ENCODE data around the gene PPIP5K2. TPM values are rescaled to one million over a fixed set of nuclear protein-coding genes. Genes with fewer than 3 reads are reported as not detected.
"Not testable (repeated sequence)": the region's sequence is repeated elsewhere in the genome, so short reads cannot be mapped to it uniquely, and the experiment has no call there.

PPIP5K2 gene
- total and polyA plus RNA-seq, 12 donors: 16.1 to 86.5 (median 45.9) TPM

GRCh38 chr5:103186152-103186551 lies 66.1 kb downstream of the PPIP5K2 start:
- no peak overlapping the region for H3K4me3 ChIP-seq
- 91 to 98% (median 96%) methylated on average over 8 of the region's 8 CpGs for WGBS, 4 donors
- H3K4me1 ChIP-seq (replicated peaks in 1 of 2): no peaks in the 10 kb centered on the region
- no peaks in the 10 kb centered on the region for H3K27me3 ChIP-seq
- no peak for TF ChIP-seq CTCF (IDR thresholded peaks at IDR 0.05)
- TF ChIP-seq POLR2A (IDR thresholded peaks at IDR 0.05): no peak
- H3K9me3 ChIP-seq (replicated peaks in 1 of 3): no peaks in the 10 kb centered on the region
- H3K36me3 ChIP-seq (replicated peaks in 1 of 2): peaks cover 0 to 33% of the 10 kb centered on the region in 2 donors
- H3K27ac ChIP-seq: no peak overlapping the region
- DNase-seq: no peak
- intact Hi-C loops (cut with DNase I): no loop called here

- Histone ChIP-seq H3K4me3 (no peak overlapping the region), H3K36me3 (replicated peaks in 1 of 2) (peaks cover 0 to 43% of the 10 kb centered on the region in 2 donors), H3K27ac (no peak overlapping the region), H3K4me1 (replicated peaks in 1 of 2) (no peaks in the 10 kb centered on the region), H3K27me3 (no peaks in the 10 kb centered on the region), H3K9me3 (replicated peaks in 1 of 3) (no peaks in the 10 kb centered on the region)
- no peak for TF ChIP-seq POLR2A (IDR thresholded peaks at IDR 0.05)
- no peak for TF ChIP-seq CTCF (IDR thresholded peaks at IDR 0.05)
- intact Hi-C loops (cut with DNase I): no loop called here
- 89 to 96% (median 94%) methylated on average over 1 of the region's 1 CpG for WGBS, 4 donors
- no peak for DNase-seq
Measured at GRCh38 chr5:103188436-103188835, 68.3 kb downstream of the PPIP5K2 start.

DNA sequence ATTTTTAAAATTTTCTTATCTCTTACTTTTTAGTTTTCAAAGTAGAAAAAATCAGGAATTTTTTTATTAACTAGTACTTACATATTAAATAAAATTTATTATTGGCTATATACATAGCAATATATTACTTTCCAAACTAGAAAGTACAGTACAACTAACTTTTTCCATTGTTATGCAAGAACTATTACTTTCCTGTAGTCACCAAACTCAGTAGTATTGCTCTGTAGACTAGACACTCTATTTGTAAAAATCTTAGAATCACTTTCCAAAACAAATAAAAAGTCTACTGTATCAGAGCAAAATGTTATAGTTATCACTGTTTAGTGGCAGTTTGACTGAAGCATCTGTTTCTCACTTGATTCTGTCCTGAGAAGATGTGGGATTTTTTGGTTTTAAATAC lies 83.1 kb downstream of the PPIP5K2 start:
- no peak for DNase-seq
- H3K4me1 ChIP-seq (replicated peaks in 1 of 2): no peaks in the 10 kb centered on the region
- H3K4me3 ChIP-seq: no peak overlapping the region
- TF ChIP-seq POLR2A (IDR thresholded peaks at IDR 0.05) (no peak), CTCF (IDR thresholded peaks at IDR 0.05) (no peak)
- H3K36me3 ChIP-seq (replicated peaks in 1 of 2): peaks cover 0 to 5% of the 10 kb centered on the region in 2 donors
- no peak overlapping the region for H3K27ac ChIP-seq
- H3K27me3 ChIP-seq: no peaks in the 10 kb centered on the region
- intact Hi-C loops (cut with DNase I): no loop called here
- H3K9me3 ChIP-seq (replicated peaks in 1 of 3): no peaks in the 10 kb centered on the region

- H3K4me1 ChIP-seq (replicated peaks in 1 of 2); H3K27ac ChIP-seq; DNase-seq; intact Hi-C loops (cut with DNase I); H3K9me3 ChIP-seq (replicated peaks in 1 of 3); H3K27me3 ChIP-seq; H3K4me3 ChIP-seq; H3K36me3 ChIP-seq (replicated peaks in 1 of 2): not testable (repeated sequence)
- 88 to 100% (median 93%) methylated on average over 3 of the region's 3 CpGs for WGBS, 4 donors
Measured at GRCh38 chr5:103204990-103205389, 84.9 kb downstream of the PPIP5K2 start.

DNA sequence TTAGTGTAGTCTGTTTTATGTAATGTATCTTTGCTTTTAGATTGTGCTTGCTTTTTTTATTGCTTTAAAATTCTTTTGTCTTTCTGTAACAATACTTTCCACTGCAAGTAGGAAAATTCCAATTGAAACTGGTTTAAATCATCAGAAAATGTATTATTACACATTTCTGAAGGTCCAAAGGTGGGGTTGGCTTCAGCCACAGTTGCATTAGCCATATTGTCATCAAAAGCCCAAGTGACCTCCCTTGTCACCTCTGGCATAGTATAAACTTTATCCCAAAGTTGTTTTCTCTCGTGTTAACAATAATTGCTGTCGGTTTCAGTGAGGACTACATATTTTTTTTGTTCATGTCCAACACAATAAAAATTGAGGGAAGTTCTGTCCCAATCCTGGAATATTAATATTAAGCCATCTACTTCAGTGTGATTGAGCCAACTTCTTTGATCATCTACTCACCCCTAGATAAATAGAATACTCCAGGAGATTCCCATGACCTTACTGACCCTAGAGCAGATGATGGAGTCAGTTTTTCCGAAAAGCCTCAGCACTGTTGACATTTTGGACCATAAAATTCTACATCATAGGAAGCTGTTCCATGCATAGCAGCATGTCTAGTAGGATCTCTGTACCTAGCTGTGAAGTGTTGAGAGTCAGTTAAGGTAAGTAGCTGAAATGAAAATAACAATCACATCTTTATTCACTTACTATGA lies 86.0 kb downstream of the PPIP5K2 start:
- no peaks in the 10 kb centered on the region for H3K9me3 ChIP-seq (replicated peaks in 1 of 3)
- DNase-seq: no peak
- intact Hi-C loops (cut with DNase I): no loop called here
- no peaks in the 10 kb centered on the region for H3K27me3 ChIP-seq
- no peaks in the 10 kb centered on the region for H3K4me1 ChIP-seq (replicated peaks in 1 of 2)
- no peak overlapping the region for H3K27ac ChIP-seq
- WGBS, 4 donors: 81 to 91% (median 86%) methylated on average over 3 of the region's 3 CpGs
- TF ChIP-seq CTCF (IDR thresholded peaks at IDR 0.05) (no peak), POLR2A (IDR thresholded peaks at IDR 0.05) (no peak)
- no peaks in the 10 kb centered on the region for H3K36me3 ChIP-seq (replicated peaks in 1 of 2)
- H3K4me3 ChIP-seq: no peak overlapping the region
